Nucleus accumbens (tissue), 56 donors: Measurements from ENCODE around the gene PRDM2.
A peak's percentile ranks its signal among the peaks of the same experiment; 100 is the strongest.

Source experiments
- DNase-seq, 56 donors: peaks; one replicate each; lab custom pipeline; 2025; lab: John Stamatoyannopoulos, UW

Gene PRDM2

GRCh38 chr1:13762642-13763041, 62.7 kb downstream of the PRDM2 start:
- DNase-seq: peak in 3 of 56 donors; percentile 14 to 23 (median 17)

- no peak for DNase-seq
Measured at GRCh38 chr1:13763222-13763621, 63.2 kb downstream of the PRDM2 start.

DNA sequence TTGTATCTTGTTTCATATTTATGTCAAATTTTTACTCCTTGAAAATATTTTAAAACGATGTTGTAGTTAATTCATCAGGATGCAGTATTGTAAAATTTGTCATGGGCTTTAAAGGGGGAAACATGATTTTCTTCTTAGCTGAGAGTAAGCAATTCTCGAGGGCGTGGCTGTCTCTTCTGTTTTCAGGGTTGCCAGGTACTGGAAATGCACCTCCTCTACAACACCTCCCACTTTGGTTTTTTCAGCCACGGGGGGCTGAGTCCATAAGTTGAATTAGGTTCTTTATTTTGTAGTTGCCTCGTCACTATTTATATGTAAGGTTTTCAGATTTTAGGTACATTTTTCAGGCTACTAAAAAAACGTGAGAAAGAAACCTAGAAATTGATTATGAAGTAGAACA, 64.0 kb downstream of the PRDM2 start:
- DNase-seq: no peak

GRCh38 chr1:13764588-13765332, 64.8 kb downstream of the PRDM2 start:
- no peak for DNase-seq

DNA sequence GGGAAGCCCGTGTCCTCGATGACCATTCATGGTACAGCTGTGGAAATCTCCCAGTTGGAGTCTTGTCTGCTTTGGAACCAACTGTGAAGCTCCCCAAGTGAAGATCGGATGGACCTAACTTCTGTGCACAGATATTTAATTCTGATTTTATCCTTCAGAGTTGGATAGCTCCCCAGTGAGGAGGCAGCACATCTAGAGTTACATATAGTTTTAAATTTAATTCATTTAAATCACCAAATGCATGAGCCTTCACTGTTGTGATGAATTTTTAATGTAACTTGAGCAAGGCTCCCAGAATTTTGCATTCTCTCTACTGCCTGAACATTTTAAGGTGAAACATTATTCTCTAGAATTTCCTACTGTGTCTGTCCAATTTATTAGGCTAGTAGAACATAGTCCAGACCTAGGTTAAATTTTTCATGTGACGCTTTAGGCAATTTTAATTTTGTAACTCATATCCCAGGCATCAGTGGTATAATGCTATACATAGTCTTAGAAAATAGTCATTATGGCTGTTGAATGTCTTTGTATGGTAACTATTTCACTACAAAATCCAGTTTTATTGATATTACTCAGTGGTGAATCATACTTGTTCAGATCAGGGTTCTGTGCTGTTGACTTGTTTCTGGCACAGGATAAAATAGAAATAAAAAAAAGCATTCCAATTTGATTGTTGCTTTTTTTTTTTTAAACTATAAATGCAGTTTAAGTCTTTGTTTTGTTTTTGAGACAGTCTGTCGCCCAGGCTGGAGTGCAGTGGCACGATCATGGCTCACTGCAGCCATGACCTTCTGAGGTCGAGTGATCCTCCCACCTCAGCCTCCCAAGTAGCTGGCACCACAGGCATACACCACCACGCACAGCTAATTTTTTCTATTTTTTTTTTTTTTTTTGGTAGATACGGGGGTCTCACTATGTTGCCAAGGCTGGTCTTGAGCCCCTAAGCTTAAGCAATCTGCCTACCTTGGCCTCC, 66.9 kb downstream of the PRDM2 start:
- no peak for DNase-seq

DNA sequence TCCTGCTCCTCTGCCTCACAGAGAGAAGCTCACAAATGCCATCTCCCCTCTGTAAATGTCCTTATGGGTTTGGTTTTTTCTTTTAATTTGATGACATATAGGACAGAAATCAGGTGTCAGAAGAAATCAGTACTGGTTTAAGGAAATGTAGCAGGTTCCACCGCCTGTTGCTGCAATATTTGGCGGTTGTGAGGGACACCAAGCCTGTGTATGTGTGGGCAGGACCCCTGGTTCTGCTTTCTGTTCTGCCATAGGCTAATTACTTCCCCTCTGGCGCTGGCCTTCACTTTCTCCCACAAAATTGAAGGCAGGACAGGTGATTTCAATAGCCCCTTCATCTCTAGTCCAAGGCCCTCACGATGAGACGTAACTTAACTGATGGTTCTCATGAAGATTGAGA, 69.2 kb downstream of the PRDM2 start:
- no peak for DNase-seq

DNA sequence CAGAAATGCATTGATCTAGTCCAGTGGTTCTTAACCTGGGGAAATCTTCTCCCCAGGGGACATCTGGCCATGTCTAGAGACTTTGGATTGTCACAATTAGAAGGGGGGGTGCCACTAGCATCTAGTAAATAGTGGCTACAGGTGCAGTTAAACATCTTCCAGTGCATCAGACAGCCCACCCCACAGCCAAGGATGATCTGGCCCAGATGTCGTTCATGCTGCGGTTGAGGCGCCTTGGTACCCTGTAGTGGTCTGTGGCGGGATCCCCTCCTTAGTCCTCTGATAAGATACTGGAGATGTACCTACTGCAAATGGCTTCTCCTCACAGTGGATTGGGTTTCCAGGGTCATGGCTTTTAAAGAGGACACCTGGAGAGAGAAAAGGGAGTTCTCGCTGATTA, 69.8 kb downstream of the PRDM2 start:
- no peak for DNase-seq

- no peak for DNase-seq
Measured at GRCh38 chr1:13770743-13771142, 70.8 kb downstream of the PRDM2 start.

DNA sequence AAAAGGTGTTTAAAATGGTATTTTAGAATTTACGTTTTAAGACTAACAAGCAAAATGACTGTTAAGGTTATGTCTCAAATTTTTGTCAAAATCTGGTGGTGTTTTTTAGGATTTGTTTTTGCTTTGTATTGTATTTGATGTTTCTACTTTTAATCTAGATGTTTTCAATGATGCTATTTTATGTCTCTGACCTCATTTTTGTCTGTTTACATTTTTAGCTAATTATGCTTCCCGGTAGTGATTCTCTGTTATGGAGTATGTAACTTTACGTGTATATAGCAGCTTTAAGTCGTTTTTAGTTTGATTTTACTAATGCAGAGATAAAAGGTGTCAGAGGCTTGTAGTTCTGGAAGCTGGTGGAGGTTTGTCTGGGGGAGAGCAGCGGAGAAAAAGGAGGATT, 71.8 kb downstream of the PRDM2 start:
- DNase-seq: no peak

GRCh38 chr1:13772271-13772670, 72.3 kb downstream of the PRDM2 start:
- no peak for DNase-seq

DNA sequence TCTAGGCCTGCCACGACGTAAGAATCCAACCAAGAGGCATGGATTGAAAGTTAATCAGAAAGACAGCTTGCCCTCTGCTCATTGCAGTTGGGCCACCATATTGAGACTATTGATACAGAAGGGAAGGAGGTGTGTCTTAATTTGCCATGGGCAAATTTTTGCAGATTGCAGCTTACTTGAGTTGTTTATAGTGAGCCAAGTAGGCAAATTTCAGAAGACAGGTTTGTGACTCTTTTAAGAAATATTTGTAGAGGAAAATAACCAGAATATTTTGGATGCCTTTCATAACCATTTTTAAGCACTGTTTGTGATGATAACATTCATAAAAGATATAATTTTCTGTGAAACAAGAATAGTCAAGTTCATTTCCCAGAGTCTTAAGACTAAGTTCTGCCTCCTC, 74.1 kb downstream of the PRDM2 start:
- DNase-seq: no peak

GRCh38 chr1:13775459-13775858, 75.5 kb downstream of the PRDM2 start:
- no peak for DNase-seq

DNA sequence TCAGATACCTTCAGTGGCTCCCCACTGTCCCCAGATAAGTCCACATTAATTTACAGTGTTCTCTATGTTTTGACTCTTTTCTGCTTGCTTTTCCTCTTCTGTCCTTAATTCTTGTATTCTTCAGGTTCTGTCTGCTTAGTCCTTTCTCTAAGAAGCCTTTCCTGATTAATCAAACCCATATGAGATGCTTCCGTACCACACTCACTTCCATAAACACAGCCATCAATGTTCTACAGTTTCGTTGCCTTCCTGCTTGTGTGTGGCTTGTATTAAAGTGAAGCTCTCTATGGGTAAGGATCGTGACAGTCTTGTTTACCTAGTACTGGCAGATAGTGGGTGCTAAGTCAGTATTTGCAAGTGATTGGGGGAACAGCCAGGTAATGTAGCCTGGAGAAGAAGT, 75.9 kb downstream of the PRDM2 start:
- no peak for DNase-seq

DNA sequence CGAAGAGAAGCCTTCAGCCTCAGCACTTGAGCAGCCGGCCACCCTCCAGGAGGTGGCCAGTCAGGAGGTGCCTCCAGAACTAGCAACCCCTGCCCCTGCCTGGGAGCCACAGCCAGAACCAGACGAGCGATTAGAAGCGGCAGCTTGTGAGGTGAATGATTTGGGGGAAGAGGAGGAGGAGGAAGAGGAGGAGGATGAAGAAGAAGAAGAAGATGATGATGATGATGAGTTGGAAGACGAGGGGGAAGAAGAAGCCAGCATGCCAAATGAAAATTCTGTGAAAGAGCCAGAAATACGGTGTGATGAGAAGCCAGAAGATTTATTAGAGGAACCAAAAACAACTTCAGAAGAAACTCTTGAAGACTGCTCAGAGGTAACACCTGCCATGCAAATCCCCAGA, 78.4 kb downstream of the PRDM2 start:
- no peak for DNase-seq

DNA sequence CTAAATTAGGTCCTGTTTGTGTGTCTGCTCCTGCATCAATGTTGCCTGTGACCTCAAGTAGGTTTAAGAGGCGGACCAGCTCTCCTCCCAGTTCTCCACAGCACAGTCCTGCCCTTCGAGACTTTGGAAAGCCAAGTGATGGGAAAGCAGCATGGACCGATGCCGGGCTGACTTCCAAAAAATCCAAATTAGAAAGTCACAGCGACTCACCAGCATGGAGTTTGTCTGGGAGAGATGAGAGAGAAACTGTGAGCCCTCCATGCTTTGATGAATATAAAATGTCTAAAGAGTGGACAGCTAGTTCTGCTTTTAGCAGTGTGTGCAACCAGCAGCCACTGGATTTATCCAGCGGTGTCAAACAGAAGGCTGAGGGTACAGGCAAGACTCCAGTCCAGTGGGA, 79.9 kb downstream of the PRDM2 start:
- no peak for DNase-seq

- DNase-seq: no peak
Measured at GRCh38 chr1:13780780-13781179, 80.8 kb downstream of the PRDM2 start.

DNA sequence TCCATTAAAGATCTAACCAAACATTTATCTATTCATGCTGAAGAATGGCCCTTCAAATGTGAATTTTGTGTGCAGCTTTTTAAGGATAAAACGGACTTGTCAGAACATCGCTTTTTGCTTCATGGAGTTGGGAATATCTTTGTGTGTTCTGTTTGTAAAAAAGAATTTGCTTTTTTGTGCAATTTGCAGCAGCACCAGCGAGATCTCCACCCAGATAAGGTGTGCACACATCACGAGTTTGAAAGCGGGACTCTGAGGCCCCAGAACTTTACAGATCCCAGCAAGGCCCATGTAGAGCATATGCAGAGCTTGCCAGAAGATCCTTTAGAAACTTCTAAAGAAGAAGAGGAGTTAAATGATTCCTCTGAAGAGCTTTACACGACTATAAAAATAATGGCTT, 81.2 kb downstream of the PRDM2 start:
- DNase-seq: no peak

DNA sequence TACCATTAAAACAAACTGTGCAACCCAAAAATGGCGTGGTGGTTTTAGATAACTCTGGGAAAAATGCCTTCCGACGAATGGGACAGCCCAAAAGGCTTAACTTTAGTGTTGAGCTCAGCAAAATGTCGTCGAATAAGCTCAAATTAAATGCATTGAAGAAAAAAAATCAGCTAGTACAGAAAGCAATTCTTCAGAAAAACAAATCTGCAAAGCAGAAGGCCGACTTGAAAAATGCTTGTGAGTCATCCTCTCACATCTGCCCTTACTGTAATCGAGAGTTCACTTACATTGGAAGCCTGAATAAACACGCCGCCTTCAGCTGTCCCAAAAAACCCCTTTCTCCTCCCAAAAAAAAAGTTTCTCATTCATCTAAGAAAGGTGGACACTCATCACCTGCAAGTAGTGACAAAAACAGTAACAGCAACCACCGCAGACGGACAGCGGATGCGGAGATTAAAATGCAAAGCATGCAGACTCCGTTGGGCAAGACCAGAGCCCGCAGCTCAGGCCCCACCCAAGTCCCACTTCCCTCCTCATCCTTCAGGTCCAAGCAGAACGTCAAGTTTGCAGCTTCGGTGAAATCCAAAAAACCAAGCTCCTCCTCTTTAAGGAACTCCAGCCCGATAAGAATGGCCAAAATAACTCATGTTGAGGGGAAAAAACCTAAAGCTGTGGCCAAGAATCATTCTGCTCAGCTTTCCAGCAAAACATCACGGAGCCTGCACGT, 82.1 kb downstream of the PRDM2 start:
- no peak for DNase-seq

DNA sequence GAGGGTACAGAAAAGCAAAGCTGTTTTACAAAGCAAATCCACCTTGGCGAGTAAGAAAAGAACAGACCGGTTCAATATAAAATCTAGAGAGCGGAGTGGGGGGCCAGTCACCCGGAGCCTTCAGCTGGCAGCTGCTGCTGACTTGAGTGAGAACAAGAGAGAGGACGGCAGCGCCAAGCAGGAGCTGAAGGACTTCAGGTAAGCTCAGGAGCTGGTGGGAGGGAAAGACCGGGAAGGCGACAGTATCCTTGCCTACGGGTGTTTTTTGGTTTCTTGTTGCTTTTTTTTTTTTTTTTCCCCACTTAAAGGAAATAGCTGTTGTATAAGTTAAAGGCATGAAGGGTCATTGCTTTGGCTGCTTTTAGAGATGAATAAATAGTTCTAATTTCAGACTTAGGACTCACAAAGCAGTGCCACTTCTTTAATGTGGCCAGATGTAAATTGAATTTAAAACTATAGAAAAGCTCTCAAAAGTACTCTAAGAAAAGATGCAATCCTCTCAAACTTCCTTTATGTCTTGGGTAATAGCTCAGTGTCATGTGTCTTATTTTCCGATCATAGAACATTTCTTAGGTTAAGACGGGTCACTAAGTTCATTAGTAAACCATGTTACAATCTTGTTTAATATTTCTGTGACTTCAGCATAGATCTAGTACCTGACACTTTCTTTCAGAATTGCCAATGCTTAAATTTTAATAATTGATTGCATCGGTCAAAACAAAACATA, 82.8 kb downstream of the PRDM2 start:
- DNase-seq: no peak

DNA sequence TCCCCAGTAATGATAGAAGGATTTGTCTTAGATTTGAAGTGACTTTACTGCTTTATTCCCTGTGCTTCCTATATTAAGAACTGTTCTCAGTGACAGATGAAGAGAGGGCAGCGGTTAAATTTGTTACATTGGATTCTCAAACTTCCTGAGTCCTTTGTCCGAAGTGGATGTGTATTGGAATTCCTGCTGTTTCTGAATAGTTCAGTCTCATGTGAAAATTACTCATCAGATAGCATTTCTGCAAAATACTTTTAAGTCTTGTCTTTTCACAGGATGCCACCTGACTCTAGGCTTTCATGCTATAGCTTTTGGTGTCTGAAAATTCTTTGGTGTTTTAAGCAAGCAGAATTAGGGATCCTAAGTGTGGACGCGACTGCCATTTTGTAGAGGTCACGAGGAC, 83.6 kb downstream of the PRDM2 start:
- DNase-seq: no peak
